Coronary artery (tissue), 2 donors: ENCODE measurements around the gene LSM4.

Experiments
- DNase-seq: peaks from one replicate; pipeline ENCODE4 v3.0.0-alpha.2; 2017; ENCODE audit warnings: low spot score
- H3K27ac ChIP-seq, 2 donors: fragments of 200-600 bp; sonication (generic); one replicate each; pipeline ENCODE4 v1.5.1; 2016 to 2019
- H3K4me3 ChIP-seq: fragments of 200-600 bp; sonication (generic); 2 replicates; pipeline ENCODE4 v1.5.1; 2016; ENCODE audit warnings: mild to moderate bottlenecking, moderate library complexity
- TF ChIP-seq, protein P1 (sequence below): fragments of 200-600 bp; sonication (generic); IDR thresholded peaks from one replicate; pipeline ENCODE4 v1.5.1; 2019; ENCODE audit warnings: antibody characterized with exemption

Gene LSM4

DNA sequence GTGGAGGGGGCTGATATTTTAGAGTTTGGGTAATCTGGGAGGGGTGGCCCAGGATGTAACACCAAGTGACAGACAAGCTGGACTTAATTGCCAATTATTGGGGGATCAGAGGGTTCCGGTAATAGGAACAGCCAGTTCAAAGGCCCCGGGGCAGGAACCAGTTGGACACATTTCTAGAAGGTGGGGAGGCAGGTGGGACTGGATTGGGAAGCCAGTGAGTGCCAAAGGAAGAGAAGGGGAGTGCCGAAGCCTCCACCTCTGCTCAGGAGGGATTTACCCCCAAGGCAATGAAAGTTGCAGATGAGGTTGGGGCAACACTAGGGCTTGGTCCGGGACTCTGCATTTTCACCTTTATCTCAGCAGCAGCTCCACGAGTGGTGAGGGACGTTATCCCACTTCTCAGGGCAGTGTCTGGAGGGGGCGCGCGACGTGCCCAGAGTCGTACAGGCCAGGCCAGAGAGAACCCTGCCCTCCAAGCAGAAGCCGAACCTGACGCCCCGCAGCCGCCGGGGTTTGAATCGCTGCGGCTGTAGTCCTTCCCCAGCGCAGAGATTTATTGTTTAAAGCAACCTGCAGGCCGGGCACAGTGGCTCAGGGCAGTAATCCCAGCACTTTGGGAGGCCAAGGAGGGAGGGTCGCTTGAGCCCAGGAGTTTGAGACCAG, 35.8 kb downstream of the LSM4 start:
- DNase-seq: no peak
- TF ChIP-seq, protein P1, sequence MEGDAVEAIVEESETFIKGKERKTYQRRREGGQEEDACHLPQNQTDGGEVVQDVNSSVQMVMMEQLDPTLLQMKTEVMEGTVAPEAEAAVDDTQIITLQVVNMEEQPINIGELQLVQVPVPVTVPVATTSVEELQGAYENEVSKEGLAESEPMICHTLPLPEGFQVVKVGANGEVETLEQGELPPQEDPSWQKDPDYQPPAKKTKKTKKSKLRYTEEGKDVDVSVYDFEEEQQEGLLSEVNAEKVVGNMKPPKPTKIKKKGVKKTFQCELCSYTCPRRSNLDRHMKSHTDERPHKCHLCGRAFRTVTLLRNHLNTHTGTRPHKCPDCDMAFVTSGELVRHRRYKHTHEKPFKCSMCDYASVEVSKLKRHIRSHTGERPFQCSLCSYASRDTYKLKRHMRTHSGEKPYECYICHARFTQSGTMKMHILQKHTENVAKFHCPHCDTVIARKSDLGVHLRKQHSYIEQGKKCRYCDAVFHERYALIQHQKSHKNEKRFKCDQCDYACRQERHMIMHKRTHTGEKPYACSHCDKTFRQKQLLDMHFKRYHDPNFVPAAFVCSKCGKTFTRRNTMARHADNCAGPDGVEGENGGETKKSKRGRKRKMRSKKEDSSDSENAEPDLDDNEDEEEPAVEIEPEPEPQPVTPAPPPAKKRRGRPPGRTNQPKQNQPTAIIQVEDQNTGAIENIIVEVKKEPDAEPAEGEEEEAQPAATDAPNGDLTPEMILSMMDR: no peak

GRCh38 chr19:18284712-18285360, 38.0 kb downstream of the LSM4 start:
- no peak overlapping the region for H3K4me3 ChIP-seq
- DNase-seq: no peak
- TF ChIP-seq, protein P1: no peak
- peak overlapping the region in 1 of 2 donors; percentile 64 for H3K27ac ChIP-seq

More for the DNA sequence above, 35.8 kb downstream of the LSM4 start:
- H3K4me3 ChIP-seq: no peak overlapping the region
- peak overlapping the region in 1 of 2 donors; percentile 31 for H3K27ac ChIP-seq

DNA sequence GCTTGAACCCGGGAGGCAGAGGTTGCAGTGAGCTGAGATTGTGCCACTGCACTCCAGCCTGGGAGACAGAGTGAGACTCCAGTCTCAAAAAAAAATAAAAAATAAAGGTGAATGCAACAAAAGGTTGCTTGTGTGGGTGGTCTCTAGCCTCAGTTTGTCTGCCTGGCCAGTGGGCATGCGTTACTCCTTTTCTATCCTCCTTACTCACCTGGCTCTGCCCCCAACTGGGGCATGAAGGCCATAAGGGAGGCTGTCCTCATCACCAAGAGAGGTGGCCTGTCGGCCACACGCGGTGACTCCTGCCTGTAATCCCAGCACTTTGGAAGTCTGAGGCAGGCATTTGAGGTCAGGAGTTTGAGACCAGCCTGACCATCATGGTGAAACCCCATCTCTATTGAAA, 39.5 kb downstream of the LSM4 start:
- no peak for DNase-seq
- TF ChIP-seq, protein P1: no peak
- Histone ChIP-seq H3K4me3 (no peak overlapping the region), H3K27ac (peak overlapping the region; percentile 96 to 97)

DNA sequence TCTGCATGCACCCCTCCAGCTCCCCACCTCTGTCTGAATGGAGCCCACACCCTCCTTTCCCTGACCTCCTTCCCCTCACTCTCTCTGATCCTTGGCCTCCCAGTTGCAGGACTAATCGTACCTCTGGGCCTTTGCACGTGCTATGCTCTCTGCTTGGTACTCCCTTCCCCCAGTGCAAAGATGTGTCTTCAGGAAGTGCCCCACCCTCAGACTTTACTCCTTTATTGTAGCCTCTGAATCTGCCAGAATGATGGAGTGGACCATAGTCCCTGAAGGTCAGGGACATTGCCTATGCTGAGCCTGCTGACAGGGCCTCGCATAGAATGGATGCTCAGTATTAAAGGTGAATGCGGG, 40.1 kb downstream of the LSM4 start:
- no peak for DNase-seq
- TF ChIP-seq, protein P1: no peak

DNA sequence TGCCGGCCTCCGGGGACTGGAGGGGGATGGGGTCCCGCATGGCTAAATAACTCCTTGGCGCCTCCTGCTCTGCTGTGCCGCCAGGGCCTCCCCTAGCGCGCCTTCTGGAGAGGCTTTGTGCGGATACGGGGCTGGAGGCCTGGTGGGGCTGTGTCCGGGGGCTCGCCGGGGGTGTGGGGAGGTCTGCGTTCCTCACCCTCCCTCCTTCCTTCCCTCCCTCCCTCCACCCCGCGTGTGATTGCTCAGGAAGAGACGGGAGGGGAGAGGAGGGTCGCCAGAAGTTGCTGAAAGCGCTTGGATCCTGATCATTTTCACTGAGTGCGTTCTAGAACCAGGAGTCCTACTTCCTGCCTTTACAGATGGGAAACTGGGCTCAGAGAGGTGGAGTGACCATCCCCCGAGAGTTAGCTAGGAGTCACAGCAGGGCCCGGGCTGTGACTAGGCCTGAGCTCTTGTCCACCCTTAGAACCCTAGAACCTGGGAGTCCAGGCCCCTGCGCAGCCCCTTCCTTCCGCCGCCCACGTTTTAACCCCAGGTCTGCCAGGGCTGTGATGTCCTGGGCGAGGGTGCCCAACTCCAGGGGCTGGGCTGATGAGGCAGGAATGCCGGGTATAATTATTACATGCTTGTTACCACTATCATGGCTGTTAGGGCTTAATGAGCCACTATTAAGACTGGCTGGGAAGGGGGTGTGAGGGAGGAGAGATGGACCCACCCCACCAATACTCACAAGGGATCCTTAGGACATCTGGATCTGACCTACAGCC, 40.7 kb downstream of the LSM4 start:
- H3K27ac ChIP-seq: peak overlapping the region; percentile 96 to 97
- TF ChIP-seq, protein P1: no peak
- H3K4me3 ChIP-seq: peak overlapping the region; percentile 93
- no peak for DNase-seq

More for the DNA sequence above, 40.1 kb downstream of the LSM4 start:
- peak overlapping the region; percentile 96 to 97 for H3K27ac ChIP-seq
- H3K4me3 ChIP-seq: peak overlapping the region; percentile 93

DNA sequence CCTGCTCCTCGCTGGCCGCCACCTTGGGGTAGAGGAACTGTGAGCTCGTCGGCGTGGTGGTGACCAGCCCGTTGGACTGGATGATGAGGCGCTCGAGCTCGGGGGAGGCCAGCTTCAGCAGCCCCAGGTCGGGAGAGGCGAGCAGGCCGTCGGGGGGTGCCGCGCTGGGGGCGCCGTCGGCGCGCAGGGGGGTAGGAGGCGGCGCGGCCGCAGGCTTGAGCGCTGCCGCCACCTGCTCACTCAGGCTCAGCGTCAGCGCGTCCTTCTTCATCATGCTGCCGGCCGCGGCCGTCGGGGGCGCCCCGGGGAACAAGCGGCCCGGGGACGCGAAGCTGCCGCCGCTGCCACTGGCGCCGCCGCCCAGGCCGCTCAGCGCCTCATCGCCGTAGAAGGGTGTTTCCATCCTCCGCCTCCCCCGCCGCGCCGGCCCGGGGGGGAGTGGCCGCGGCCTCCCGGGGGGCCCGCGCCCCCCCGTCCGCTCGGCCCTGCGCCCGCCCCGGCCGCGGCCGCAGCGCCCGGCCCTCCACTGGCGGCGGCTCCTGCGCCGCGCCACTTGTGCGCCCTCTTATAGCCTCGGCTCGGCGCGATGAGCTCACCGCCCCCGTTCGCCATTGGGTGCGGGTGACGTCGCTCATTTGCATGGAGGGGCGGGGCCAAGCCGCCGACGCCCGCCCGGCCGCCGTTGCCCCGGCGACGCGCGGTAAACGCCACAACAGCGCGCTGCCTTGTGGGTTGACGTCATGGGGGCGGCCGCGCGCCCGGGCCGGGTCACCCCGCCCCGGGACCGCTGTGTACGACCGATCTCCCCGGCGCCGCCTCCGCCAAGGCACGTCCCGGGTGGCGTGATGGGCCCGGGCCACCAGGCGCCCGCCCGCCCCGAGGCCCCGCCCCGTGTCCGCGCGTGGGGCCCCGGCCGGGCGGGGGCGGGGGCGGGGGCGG, 41.5 kb downstream of the LSM4 start, which contains the start of gene JUND:
TSS of gene JUND (minus strand) at position 541 of the 939 bp plus-strand sequence. CDS start at position 403, 138 bp downstream.
- TF ChIP-seq, protein P1: no peak
- DNase-seq: peak; percentile 99
- H3K4me3 ChIP-seq: peak within 1 kb of the TSS; percentile 93
- H3K27ac ChIP-seq: peak within 1 kb of the TSS; percentile 100
